GM21576 (cell line): ENCODE data around the gene ICA1L.
"Not testable (repeated sequence)": the region's sequence is repeated elsewhere in the genome, so short reads cannot be mapped to it uniquely, and the experiment has no call there.

Experiments used
- ATAC-seq: cut with Tn5 transposase; IDR thresholded peaks from one replicate; pipeline ENCODE4 v1.9.1; 2021; ENCODE audit warnings: mild to moderate bottlenecking, moderate library complexity; ENCODE audit not compliant: unreplicated experiment

Gene ICA1L

GRCh38 chr2:202847693-202848524, 23.7 kb downstream of the ICA1L start:
- ATAC-seq, result peak; percentile 91

GRCh38 chr2:202844656-202845055, 26.9 kb downstream of the ICA1L start:
- no peak for ATAC-seq

GRCh38 chr2:202842690-202843089, 28.9 kb downstream of the ICA1L start:
- ATAC-seq, result no peak

GRCh38 chr2:202841090-202841867, 30.3 kb downstream of the ICA1L start:
- no peak for ATAC-seq

- peak; percentile 60 for ATAC-seq
Measured at GRCh38 chr2:202831242-202832220, 40.0 kb downstream of the ICA1L start.

- ATAC-seq, result no peak
Measured at GRCh38 chr2:202824901-202825300, 46.7 kb downstream of the ICA1L start.

GRCh38 chr2:202822411-202822810, 49.2 kb downstream of the ICA1L start:
- no peak for ATAC-seq

GRCh38 chr2:202821206-202822160, 50.1 kb downstream of the ICA1L start:
- ATAC-seq, result no peak

- no peak for ATAC-seq
Measured at GRCh38 chr2:202818321-202818720, 53.2 kb downstream of the ICA1L start.

- ATAC-seq, result no peak
Measured at GRCh38 chr2:202817771-202818170, 53.8 kb downstream of the ICA1L start.

- no peak for ATAC-seq
Measured at GRCh38 chr2:202815548-202816360, 55.8 kb downstream of the ICA1L start.

GRCh38 chr2:202814226-202814625, 57.3 kb downstream of the ICA1L start:
- ATAC-seq, result no peak

- no peak for ATAC-seq
Measured at GRCh38 chr2:202813387-202813786, 58.2 kb downstream of the ICA1L start.

- ATAC-seq, result no peak
Measured at GRCh38 chr2:202808754-202809153, 62.8 kb downstream of the ICA1L start.

GRCh38 chr2:202807431-202808138, 64.0 kb downstream of the ICA1L start:
- not testable (repeated sequence) for ATAC-seq

- ATAC-seq, result not testable (repeated sequence)
Measured at GRCh38 chr2:202805911-202806310, 65.7 kb downstream of the ICA1L start.

- ATAC-seq, result no peak
Measured at GRCh38 chr2:202797944-202798343, 73.6 kb downstream of the ICA1L start.

- no peak for ATAC-seq
Measured at GRCh38 chr2:202790676-202791075, 80.9 kb downstream of the ICA1L start.
